ENCODE results near the gene SHROOM3. TPM values are rescaled to one million over a fixed set of nuclear protein-coding genes. Genes with fewer than 3 reads are reported as not detected.
"Not testable (repeated sequence)": the region's sequence is repeated elsewhere in the genome, so short reads cannot be mapped to it uniquely, and the experiment has no call there.

The SHROOM3 gene
- total RNA-seq, 2 experiments from 2014 or later: not detected

- Histone ChIP-seq H3K9me3 (ENCODE audit: control insufficient read depth in 1 of 2, insufficient read depth in 1 of 2, low read length in 2 of 2) (no peaks in the 10 kb centered on the region), H3K36me3 (ENCODE audit: insufficient read depth, low read length) (no peaks in the 10 kb centered on the region), H3K4me3 (ENCODE audit: low read length) (no peak overlapping the region), H3K27ac (ENCODE audit: low read depth in 1 of 2, low read length in 2 of 2) (no peak overlapping the region), H3K4me1 (ENCODE audit: insufficient read depth, low read length) (no peaks in the 10 kb centered on the region), H3K27me3 (ENCODE audit: control insufficient read depth in 1 of 2, insufficient read depth in 2 of 2, low read length in 2 of 2) (no peaks in the 10 kb centered on the region)
- TF ChIP-seq, protein P1, sequence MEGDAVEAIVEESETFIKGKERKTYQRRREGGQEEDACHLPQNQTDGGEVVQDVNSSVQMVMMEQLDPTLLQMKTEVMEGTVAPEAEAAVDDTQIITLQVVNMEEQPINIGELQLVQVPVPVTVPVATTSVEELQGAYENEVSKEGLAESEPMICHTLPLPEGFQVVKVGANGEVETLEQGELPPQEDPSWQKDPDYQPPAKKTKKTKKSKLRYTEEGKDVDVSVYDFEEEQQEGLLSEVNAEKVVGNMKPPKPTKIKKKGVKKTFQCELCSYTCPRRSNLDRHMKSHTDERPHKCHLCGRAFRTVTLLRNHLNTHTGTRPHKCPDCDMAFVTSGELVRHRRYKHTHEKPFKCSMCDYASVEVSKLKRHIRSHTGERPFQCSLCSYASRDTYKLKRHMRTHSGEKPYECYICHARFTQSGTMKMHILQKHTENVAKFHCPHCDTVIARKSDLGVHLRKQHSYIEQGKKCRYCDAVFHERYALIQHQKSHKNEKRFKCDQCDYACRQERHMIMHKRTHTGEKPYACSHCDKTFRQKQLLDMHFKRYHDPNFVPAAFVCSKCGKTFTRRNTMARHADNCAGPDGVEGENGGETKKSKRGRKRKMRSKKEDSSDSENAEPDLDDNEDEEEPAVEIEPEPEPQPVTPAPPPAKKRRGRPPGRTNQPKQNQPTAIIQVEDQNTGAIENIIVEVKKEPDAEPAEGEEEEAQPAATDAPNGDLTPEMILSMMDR (IDR thresholded peaks at IDR 0.05): no peak
- POLR2A ChIA-PET: no interaction called here
- CTCF ChIA-PET: no interaction called here
- Mint-ChIP-seq H3K27ac (no peak overlapping the region), H3K27me3 (no peaks in the 10 kb centered on the region), H3K4me3 (no peak overlapping the region), H3K36me3 (ENCODE audit: low read depth) (no peaks in the 10 kb centered on the region), H3K9me3 (no peaks in the 10 kb centered on the region), H3K4me1 (ENCODE audit: low read depth) (peaks cover 5% of the 10 kb centered on the region)
- ATAC-seq (ENCODE audit: poor library complexity) (no peak), DNase-seq (no peak)
- intact Hi-C loops (cut with DNase I, micrococcal nuclease): no loop called here
Observed at GRCh38 chr4:76720121-76720520, 285.1 kb downstream of the SHROOM3 start.

DNA sequence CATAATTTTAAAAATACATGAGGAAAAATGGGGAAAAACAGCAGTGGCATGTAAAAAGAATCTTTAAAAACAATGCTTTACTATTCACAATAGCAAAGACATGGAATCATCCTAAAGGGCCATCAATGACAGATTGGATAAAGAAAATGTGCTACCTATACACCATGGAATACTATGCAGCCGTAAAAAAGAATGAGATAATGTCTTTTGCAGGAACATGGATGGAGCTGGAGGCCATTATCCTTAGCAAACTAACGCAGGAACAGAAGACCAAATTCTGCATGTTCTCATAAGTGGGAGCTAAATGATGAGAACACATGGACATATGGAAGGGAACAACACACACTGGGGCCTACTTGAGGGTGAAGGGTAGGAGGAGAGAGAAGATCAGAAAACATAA, 287.1 kb downstream of the SHROOM3 start:
- H3K36me3 ChIP-seq (ENCODE audit: insufficient read depth, low read length); H3K9me3 Mint-ChIP-seq; H3K4me3 Mint-ChIP-seq; H3K4me3 ChIP-seq (ENCODE audit: low read length); POLR2A ChIA-PET; H3K27ac Mint-ChIP-seq; DNase-seq; H3K27me3 Mint-ChIP-seq; H3K4me1 ChIP-seq (ENCODE audit: insufficient read depth, low read length); H3K27ac ChIP-seq (ENCODE audit: low read depth in 1 of 2, low read length in 2 of 2); intact Hi-C loops (cut with DNase I, micrococcal nuclease); CTCF ChIA-PET; H3K36me3 Mint-ChIP-seq (ENCODE audit: low read depth); H3K9me3 ChIP-seq (ENCODE audit: control insufficient read depth in 1 of 2, insufficient read depth in 1 of 2, low read length in 2 of 2); H3K27me3 ChIP-seq (ENCODE audit: control insufficient read depth in 1 of 2, insufficient read depth in 2 of 2, low read length in 2 of 2); H3K4me1 Mint-ChIP-seq (ENCODE audit: low read depth); ATAC-seq (ENCODE audit: poor library complexity): not testable (repeated sequence)

- intact Hi-C loops (cut with DNase I, micrococcal nuclease): no loop called here
- H3K4me3 ChIP-seq (ENCODE audit: low read length): no peak overlapping the region
- no peaks in the 10 kb centered on the region for H3K36me3 ChIP-seq (ENCODE audit: insufficient read depth, low read length)
- H3K36me3 Mint-ChIP-seq (ENCODE audit: low read depth): no peaks in the 10 kb centered on the region
- H3K4me1 ChIP-seq (ENCODE audit: insufficient read depth, low read length): no peaks in the 10 kb centered on the region
- TF ChIP-seq, protein P1 (IDR thresholded peaks at IDR 0.05): no peak
- no peak overlapping the region for H3K27ac Mint-ChIP-seq
- H3K4me1 Mint-ChIP-seq (ENCODE audit: low read depth): no peaks in the 10 kb centered on the region
- H3K27me3 ChIP-seq (ENCODE audit: control insufficient read depth in 1 of 2, insufficient read depth in 2 of 2, low read length in 2 of 2): peaks cover 0 to 3% of the 10 kb centered on the region in 2 experiments
- H3K4me3 Mint-ChIP-seq: no peak overlapping the region
- no peaks in the 10 kb centered on the region for H3K9me3 Mint-ChIP-seq
- no peak for ATAC-seq (ENCODE audit: poor library complexity)
- ChIA-PET CTCF (no interaction called here), POLR2A (no interaction called here)
- H3K27me3 Mint-ChIP-seq: peaks cover 3% of the 10 kb centered on the region
- no peak overlapping the region for H3K27ac ChIP-seq (ENCODE audit: low read depth in 1 of 2, low read length in 2 of 2)
- DNase-seq: no peak
- no peaks in the 10 kb centered on the region for H3K9me3 ChIP-seq (ENCODE audit: control insufficient read depth in 1 of 2, insufficient read depth in 1 of 2, low read length in 2 of 2)
Observed at GRCh38 chr4:76722838-76723237, 287.8 kb downstream of the SHROOM3 start.

GRCh38 chr4:76723373-76723772, 288.3 kb downstream of the SHROOM3 start:
- Histone ChIP-seq H3K27ac (ENCODE audit: low read depth in 1 of 2, low read length in 2 of 2) (no peak overlapping the region), H3K36me3 (ENCODE audit: insufficient read depth, low read length) (no peaks in the 10 kb centered on the region), H3K4me1 (ENCODE audit: insufficient read depth, low read length) (no peaks in the 10 kb centered on the region), H3K9me3 (ENCODE audit: control insufficient read depth in 1 of 2, insufficient read depth in 1 of 2, low read length in 2 of 2) (no peaks in the 10 kb centered on the region), H3K4me3 (ENCODE audit: low read length) (no peak overlapping the region), H3K27me3 (ENCODE audit: control insufficient read depth in 1 of 2, insufficient read depth in 2 of 2, low read length in 2 of 2) (peaks cover 0 to 3% of the 10 kb centered on the region in 2 experiments)
- Mint-ChIP-seq H3K27me3 (peaks cover 3% of the 10 kb centered on the region), H3K27ac (no peak overlapping the region), H3K4me1 (ENCODE audit: low read depth) (no peaks in the 10 kb centered on the region), H3K4me3 (no peak overlapping the region), H3K36me3 (ENCODE audit: low read depth) (no peaks in the 10 kb centered on the region), H3K9me3 (no peaks in the 10 kb centered on the region)
- TF ChIP-seq, protein P1 (IDR thresholded peaks at IDR 0.05): no peak
- intact Hi-C loops (cut with DNase I, micrococcal nuclease): no loop called here
- ChIA-PET CTCF (no interaction called here), POLR2A (no interaction called here)
- DNase-seq (no peak), ATAC-seq (ENCODE audit: poor library complexity) (no peak)
